GM18502 (cell line): Measurements from ENCODE around the gene PAX8.

Source experiments
- ATAC-seq: cut with Tn5 transposase; IDR thresholded peaks from one replicate; pipeline ENCODE4 v1.9.1; 2021; ENCODE audit warnings: mild to moderate bottlenecking; ENCODE audit not compliant: unreplicated experiment, poor library complexity

PAX8 gene

GRCh38 chr2:113175736-113176695, 102.7 kb downstream of the PAX8 start:
- ATAC-seq: no peak

GRCh38 chr2:113175042-113175628, 103.6 kb downstream of the PAX8 start:
- ATAC-seq: peak; percentile 74

- no peak for ATAC-seq
Measured at GRCh38 chr2:113174376-113174750, 104.4 kb downstream of the PAX8 start.

- ATAC-seq: peak; percentile 84
Measured at GRCh38 chr2:113173542-113174375, 105.0 kb downstream of the PAX8 start, which contains the start of gene PSD4. Gene PSD4, plus strand, starts transcription at chr2:113173971. Its CDS starts 8,486 bp downstream, at chr2:113182457.

- ATAC-seq: no peak
Measured at GRCh38 chr2:113172721-113173541, 105.8 kb downstream of the PAX8 start.

GRCh38 chr2:113171334-113172075, 107.2 kb downstream of the PAX8 start:
- no peak for ATAC-seq

- ATAC-seq: no peak
Measured at GRCh38 chr2:113169586-113169985, 109.1 kb downstream of the PAX8 start.

- ATAC-seq: no peak
Measured at GRCh38 chr2:113169002-113169530, 109.7 kb downstream of the PAX8 start.

- no peak for ATAC-seq
Measured at GRCh38 chr2:113167962-113168340, 110.8 kb downstream of the PAX8 start.

- ATAC-seq: no peak
Measured at GRCh38 chr2:113167115-113167932, 111.4 kb downstream of the PAX8 start.

GRCh38 chr2:113166187-113166645, 112.5 kb downstream of the PAX8 start:
- ATAC-seq: no peak
